ENCODE results near the gene GADD45B.

DNA sequence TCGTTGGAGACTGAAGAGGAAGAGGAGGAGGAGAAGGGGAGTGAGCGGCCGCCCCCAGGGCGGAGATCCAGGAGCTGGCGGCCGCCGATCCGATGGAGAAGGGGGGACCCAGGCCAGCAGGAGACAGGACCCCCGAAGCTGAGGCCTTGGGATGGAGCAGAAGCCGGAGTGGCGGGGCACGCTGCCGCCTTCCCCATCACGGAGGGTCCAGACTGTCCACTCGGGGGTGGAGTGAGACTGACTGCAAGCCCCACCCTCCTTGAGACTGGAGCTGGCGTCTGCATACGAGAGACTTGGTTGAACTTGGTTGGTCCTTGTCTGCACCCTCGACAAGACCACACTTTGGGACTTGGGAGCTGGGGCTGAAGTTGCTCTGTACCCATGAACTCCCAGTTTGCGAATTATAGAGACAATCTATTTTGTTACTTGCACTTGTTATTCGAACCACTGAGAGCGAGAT lies 1.8 kb downstream of the GADD45B start:
- TF ChIP-seq POLR2A (IDR thresholded peaks at IDR 0.05): no peak
- TF ChIP-seq, protein P1, sequence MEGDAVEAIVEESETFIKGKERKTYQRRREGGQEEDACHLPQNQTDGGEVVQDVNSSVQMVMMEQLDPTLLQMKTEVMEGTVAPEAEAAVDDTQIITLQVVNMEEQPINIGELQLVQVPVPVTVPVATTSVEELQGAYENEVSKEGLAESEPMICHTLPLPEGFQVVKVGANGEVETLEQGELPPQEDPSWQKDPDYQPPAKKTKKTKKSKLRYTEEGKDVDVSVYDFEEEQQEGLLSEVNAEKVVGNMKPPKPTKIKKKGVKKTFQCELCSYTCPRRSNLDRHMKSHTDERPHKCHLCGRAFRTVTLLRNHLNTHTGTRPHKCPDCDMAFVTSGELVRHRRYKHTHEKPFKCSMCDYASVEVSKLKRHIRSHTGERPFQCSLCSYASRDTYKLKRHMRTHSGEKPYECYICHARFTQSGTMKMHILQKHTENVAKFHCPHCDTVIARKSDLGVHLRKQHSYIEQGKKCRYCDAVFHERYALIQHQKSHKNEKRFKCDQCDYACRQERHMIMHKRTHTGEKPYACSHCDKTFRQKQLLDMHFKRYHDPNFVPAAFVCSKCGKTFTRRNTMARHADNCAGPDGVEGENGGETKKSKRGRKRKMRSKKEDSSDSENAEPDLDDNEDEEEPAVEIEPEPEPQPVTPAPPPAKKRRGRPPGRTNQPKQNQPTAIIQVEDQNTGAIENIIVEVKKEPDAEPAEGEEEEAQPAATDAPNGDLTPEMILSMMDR (IDR thresholded peaks at IDR 0.05): no peak
